NB4 (cell line): ENCODE measurements around the gene TSEN34.

Source experiments
- CTCF ChIP-seq: IDR thresholded peaks from one replicate; pipeline ENCODE4 v1.5.1; 2012; ENCODE audit warnings: low read depth, low read length
- MAX ChIP-seq: IDR thresholded peaks from 2 replicates; pipeline ENCODE4 v1.6.1; 2011; ENCODE audit warnings: low read depth, low read length
- MYC ChIP-seq: IDR thresholded peaks from 2 replicates; pipeline ENCODE4 v1.6.1; 2011; ENCODE audit warnings: low read depth, low read length
- POLR2A ChIP-seq: IDR thresholded peaks from 2 replicates; pipeline ENCODE4 v1.6.1; 2011; ENCODE audit warnings: mild to moderate bottlenecking; ENCODE audit not compliant: insufficient read length; ENCODE audit errors: extremely low read depth

GRCh38 chr19:54203151-54203611 is 12.1 kb downstream of the TSEN34 start:
- TF ChIP-seq CTCF (no peak), POLR2A (no peak), MAX (no peak), MYC (no peak)
